Trophoblast cell (in vitro differentiated cells and primary cell): Measurements from ENCODE around the gene UQCRC1.

Experiments
- DNase-seq, 2 donors: peaks; one replicate each; pipeline ENCODE4 v3.0.0-alpha.2; 2016
- H2AFZ ChIP-seq: 2 replicates; pipeline ENCODE4 v1.6.1; 2013; ENCODE audit warnings: low read length, moderate library complexity, mild to moderate bottlenecking; ENCODE audit not compliant: insufficient read depth, poor library complexity
- H2AK5ac ChIP-seq: 2 replicates; pipeline ENCODE4 v1.6.1; 2013; ENCODE audit warnings: mild to moderate bottlenecking, low read length
- H2BK120ac ChIP-seq: 2 replicates; pipeline ENCODE4 v1.6.1; 2013; ENCODE audit warnings: low read length, mild to moderate bottlenecking, moderate library complexity; ENCODE audit not compliant: insufficient read depth, poor library complexity
- H2BK12ac ChIP-seq: 2 replicates; pipeline ENCODE4 v1.6.1; 2013; ENCODE audit warnings: mild to moderate bottlenecking, low read length, moderate library complexity
- H2BK5ac ChIP-seq: 2 replicates; pipeline ENCODE4 v1.6.1; 2013; ENCODE audit warnings: low read length, low read depth, moderate library complexity, mild to moderate bottlenecking; ENCODE audit not compliant: poor library complexity
- H3K14ac ChIP-seq: 2 replicates; pipeline ENCODE4 v1.6.1; 2013; ENCODE audit warnings: mild to moderate bottlenecking, low read length
- H3K18ac ChIP-seq: 2 replicates; pipeline ENCODE4 v1.6.1; 2013; ENCODE audit warnings: mild to moderate bottlenecking, low read length
- H3K23ac ChIP-seq: 2 replicates; pipeline ENCODE4 v1.6.1; 2013; ENCODE audit warnings: low read length
- H3K27ac ChIP-seq: 2 replicates; pipeline ENCODE4 v1.5.1; 2013; ENCODE audit warnings: low read depth, mild to moderate bottlenecking, inconsistent platforms, low read length, moderate library complexity
- H3K27me3 ChIP-seq: 2 replicates; pipeline ENCODE4 v1.6.1; 2013; ENCODE audit warnings: inconsistent platforms, mild to moderate bottlenecking, low read length, moderate library complexity; ENCODE audit not compliant: insufficient read depth
- H3K36me3 ChIP-seq, 2 experiments: 1 replicate in 1 of 2; 2 replicates in 1 of 2; pipeline ENCODE4 v1.6.1; 2013; ENCODE audit warnings: low read length in 2 of 2, mild to moderate bottlenecking in 2 of 2, moderate library complexity in 1 of 2; ENCODE audit not compliant: insufficient read depth in 2 of 2, control insufficient read depth in 1 of 2
- H3K4ac ChIP-seq: 2 replicates; pipeline ENCODE4 v1.6.1; 2013; ENCODE audit warnings: low read depth, mild to moderate bottlenecking, low read length, moderate library complexity
- H3K4me1 ChIP-seq, 2 experiments: 1 replicate in 1 of 2; 2 replicates in 1 of 2; pipeline ENCODE4 v1.6.1; 2013; ENCODE audit warnings: low read length in 2 of 2, mild to moderate bottlenecking in 2 of 2, moderate library complexity in 1 of 2; ENCODE audit not compliant: insufficient read depth in 2 of 2, control insufficient read depth in 1 of 2
- H3K4me2 ChIP-seq: 2 replicates; pipeline ENCODE4 v1.6.1; 2013; ENCODE audit warnings: inconsistent platforms, mild to moderate bottlenecking, low read length, moderate library complexity
- H3K4me3 ChIP-seq: 2 replicates; pipeline ENCODE4 v1.5.1; 2013; ENCODE audit warnings: mild to moderate bottlenecking, low read depth, low read length, inconsistent platforms
- H3K79me1 ChIP-seq: one replicate; pipeline ENCODE4 v1.6.1; 2013; ENCODE audit warnings: low read length
- H3K79me2 ChIP-seq: 2 replicates; pipeline ENCODE4 v1.6.1; 2013; ENCODE audit warnings: low read length, mild to moderate bottlenecking; ENCODE audit not compliant: control insufficient read depth, insufficient read depth, poor library complexity
- H3K9ac ChIP-seq: 2 replicates; pipeline ENCODE4 v1.6.1; 2013; ENCODE audit warnings: mild to moderate bottlenecking, low read length
- H3K9me3 ChIP-seq: 2 replicates; pipeline ENCODE4 v1.6.1; 2013; ENCODE audit warnings: low read depth, mild to moderate bottlenecking, control low read depth, inconsistent platforms, low read length; ENCODE audit not compliant: insufficient read depth
- H4K12ac ChIP-seq: 2 replicates; pipeline ENCODE4 v1.6.1; 2013; ENCODE audit warnings: low read depth, mild to moderate bottlenecking, low read length, moderate library complexity
- H4K8ac ChIP-seq: 2 replicates; pipeline ENCODE4 v1.6.1; 2013; ENCODE audit warnings: low read depth, mild to moderate bottlenecking, low read length, moderate library complexity
- H4K91ac ChIP-seq: one replicate; pipeline ENCODE4 v1.6.1; 2013; ENCODE audit warnings: low read depth, mild to moderate bottlenecking, low read length, moderate library complexity
- WGBS: extraction: QIAGEN DNeasy Blood & Tissue Kit; methylation state at CpG from one replicate; pipeline ENCODE4 v1.1.7; 2013; ENCODE audit warnings: missing lambda C conversion rate; ENCODE audit not compliant: insufficient read length, insufficient coverage; ENCODE audit errors: extremely low coverage; 5-methylcytosine and 5-hydroxymethylcytosine counted together

Gene UQCRC1

DNA sequence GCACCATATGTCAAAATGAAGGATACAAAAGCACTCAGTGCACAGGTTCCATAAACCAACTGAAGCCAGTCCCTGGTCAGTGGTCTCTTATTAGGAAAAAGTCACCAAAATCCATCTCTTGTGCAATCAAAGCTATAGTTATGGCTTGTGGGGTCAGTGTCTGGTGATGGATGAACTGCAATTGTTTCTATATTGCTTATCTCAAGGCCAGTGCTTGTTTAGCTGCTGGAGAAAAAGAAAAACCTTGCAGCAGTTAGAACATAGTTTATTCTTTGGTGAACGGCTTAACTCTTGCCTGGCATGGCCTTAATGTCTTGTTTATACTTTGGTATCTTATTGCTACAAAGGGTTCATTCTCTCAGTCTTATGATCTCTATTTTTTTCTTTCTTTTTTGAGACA, 2.9 kb upstream of the UQCRC1 start:
- Histone ChIP-seq H2BK120ac (no peak overlapping the region), H3K27me3 (no peaks in the 10 kb centered on the region), H3K79me1 (peaks cover 7% of the 10 kb centered on the region), H3K23ac (no peak overlapping the region), H3K14ac (no peak overlapping the region), H3K4ac (no peak overlapping the region), H3K27ac (no peak overlapping the region), H2AK5ac (no peak overlapping the region), H4K8ac (no peak overlapping the region), H2BK5ac (no peak overlapping the region), H3K79me2 (peaks cover 8% of the 10 kb centered on the region), H3K4me2 (no peak overlapping the region), H4K91ac (no peak overlapping the region), H2AFZ (no peak overlapping the region), H3K9ac (no peak overlapping the region), H3K4me1 (peaks cover 0 to 2% of the 10 kb centered on the region in 2 experiments), H3K9me3 (peaks cover 3% of the 10 kb centered on the region), H3K18ac (no peak overlapping the region), H3K36me3 (peaks cover 3 to 6% of the 10 kb centered on the region in 2 experiments), H4K12ac (no peak overlapping the region), H2BK12ac (no peak overlapping the region), H3K4me3 (no peak overlapping the region)
- no CpG with 5 or more reads among the region's 1 CpG for WGBS
- no peak for DNase-seq

GRCh38 chr3:48607519-48607918, 1.9 kb downstream of the UQCRC1 start:
- Histone ChIP-seq H2BK12ac (no peak overlapping the region), H2BK5ac (no peak overlapping the region), H4K12ac (no peak overlapping the region), H3K36me3 (peaks cover 37 to 40% of the 10 kb centered on the region in 2 experiments), H2BK120ac (no peak overlapping the region), H4K8ac (no peak overlapping the region), H3K23ac (no peak overlapping the region), H3K27ac (no peak overlapping the region), H3K27me3 (no peaks in the 10 kb centered on the region), H4K91ac (no peak overlapping the region), H3K79me2 (peaks cover 8% of the 10 kb centered on the region), H3K4me2 (no peak overlapping the region), H3K4ac (peak overlapping the region; percentile 61), H3K4me1 (peaks cover 0 to 2% of the 10 kb centered on the region in 2 experiments), H3K18ac (no peak overlapping the region), H2AK5ac (no peak overlapping the region), H3K9me3 (no peaks in the 10 kb centered on the region), H2AFZ (no peak overlapping the region), H3K79me1 (peaks cover 7% of the 10 kb centered on the region), H3K4me3 (no peak overlapping the region), H3K14ac (no peak overlapping the region), H3K9ac (no peak overlapping the region)
- no peak for DNase-seq
- WGBS: no CpG with 5 or more reads among the region's 5 CpGs

- no peak overlapping the region for H3K23ac ChIP-seq
- no peak overlapping the region for H3K4me3 ChIP-seq
- H2BK5ac ChIP-seq: no peak overlapping the region
- H3K14ac ChIP-seq: no peak overlapping the region
- H2AFZ ChIP-seq: no peak overlapping the region
- WGBS: no CpG with 5 or more reads among the region's 2 CpGs
- H3K79me2 ChIP-seq: peaks cover 12% of the 10 kb centered on the region
- no peak overlapping the region for H3K18ac ChIP-seq
- no peak overlapping the region for H4K8ac ChIP-seq
- DNase-seq: no peak
- no peak overlapping the region for H3K4ac ChIP-seq
- H3K4me2 ChIP-seq: no peak overlapping the region
- H3K36me3 ChIP-seq: peaks cover 79 to 84% of the 10 kb centered on the region in 2 experiments
- no peak overlapping the region for H2BK12ac ChIP-seq
- H3K79me1 ChIP-seq: peaks cover 23% of the 10 kb centered on the region
- no peak overlapping the region for H4K91ac ChIP-seq
- no peaks in the 10 kb centered on the region for H3K27me3 ChIP-seq
- H3K4me1 ChIP-seq: peaks cover 30 to 31% of the 10 kb centered on the region in 2 experiments
- H3K27ac ChIP-seq: no peak overlapping the region
- H4K12ac ChIP-seq: no peak overlapping the region
- H3K9ac ChIP-seq: no peak overlapping the region
- H3K9me3 ChIP-seq: no peaks in the 10 kb centered on the region
- H2AK5ac ChIP-seq: no peak overlapping the region
- no peak overlapping the region for H2BK120ac ChIP-seq
These were observed 7.8 kb downstream of the UQCRC1 start for GRCh38 chr3:48601622-48601994.

DNA sequence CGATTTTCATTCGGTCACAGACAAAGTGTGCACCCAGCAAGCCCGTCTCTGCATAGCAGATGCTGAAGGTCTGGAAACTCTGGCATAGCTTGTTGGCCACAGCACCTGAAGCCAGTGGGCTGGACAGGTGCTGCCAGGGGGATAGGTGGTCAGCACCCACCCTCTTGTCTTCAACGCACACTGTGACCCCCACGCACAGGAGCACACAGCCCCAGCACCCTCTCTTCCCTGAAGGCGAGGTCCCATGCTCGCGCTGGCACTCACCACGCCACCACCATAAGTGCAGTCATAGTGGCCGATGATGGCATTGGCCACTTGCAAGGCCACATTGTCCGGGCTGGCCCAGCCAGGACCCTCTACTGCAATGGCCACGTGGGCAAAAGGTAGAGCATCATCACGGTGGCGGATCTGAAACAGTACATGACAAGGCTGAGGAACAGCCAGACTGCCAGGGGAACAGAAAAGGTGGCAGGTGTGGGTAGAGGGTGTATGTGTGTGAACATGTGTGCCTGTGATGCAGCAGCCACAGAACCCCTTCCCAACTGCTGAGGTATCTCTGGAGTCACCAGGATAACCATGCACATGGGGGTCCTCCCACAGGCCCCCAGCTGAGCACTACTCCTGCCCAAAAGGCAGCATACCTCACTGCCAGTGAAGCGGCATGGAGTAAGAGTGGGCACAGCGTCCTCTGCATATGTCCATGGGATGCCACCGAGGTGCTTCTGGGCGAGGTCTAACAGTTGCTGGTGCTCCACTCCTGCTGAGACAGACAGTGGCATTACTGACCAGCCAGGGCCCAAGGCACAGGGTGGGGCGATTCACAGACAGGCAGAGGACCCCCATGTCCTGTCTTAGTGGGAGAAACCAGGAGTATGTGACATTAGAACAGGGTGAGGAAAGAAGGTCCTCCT, 8.5 kb downstream of the UQCRC1 start:
- peaks cover 36 to 38% of the 10 kb centered on the region in 2 experiments for H3K4me1 ChIP-seq
- no peak overlapping the region for H3K9ac ChIP-seq
- peaks cover 30% of the 10 kb centered on the region for H3K79me1 ChIP-seq
- no peak overlapping the region for H2BK12ac ChIP-seq
- H3K18ac ChIP-seq: no peak overlapping the region
- no peak overlapping the region for H2BK120ac ChIP-seq
- no peak overlapping the region for H4K91ac ChIP-seq
- H4K8ac ChIP-seq: no peak overlapping the region
- no peak for DNase-seq
- H2AK5ac ChIP-seq: no peak overlapping the region
- H3K27ac ChIP-seq: no peak overlapping the region
- H3K14ac ChIP-seq: no peak overlapping the region
- H2BK5ac ChIP-seq: no peak overlapping the region
- no CpG with 5 or more reads among the region's 19 CpGs for WGBS
- H4K12ac ChIP-seq: no peak overlapping the region
- peaks cover 14% of the 10 kb centered on the region for H3K79me2 ChIP-seq
- no peak overlapping the region for H2AFZ ChIP-seq
- H3K4me2 ChIP-seq: no peak overlapping the region
- no peak overlapping the region for H3K4ac ChIP-seq
- H3K23ac ChIP-seq: no peak overlapping the region
- H3K9me3 ChIP-seq: no peaks in the 10 kb centered on the region
- no peaks in the 10 kb centered on the region for H3K27me3 ChIP-seq
- no peak overlapping the region for H3K4me3 ChIP-seq
- peaks cover 80 to 85% of the 10 kb centered on the region in 2 experiments for H3K36me3 ChIP-seq
